HG03039 (cell line): ENCODE results near the gene FGF3.

Source experiments
- ATAC-seq: cut with Tn5 transposase; IDR thresholded peaks from one replicate; pipeline ENCODE4 v1.9.1; 2021; ENCODE audit warnings: mild to moderate bottlenecking, moderate library complexity; ENCODE audit not compliant: unreplicated experiment

The FGF3 gene

GRCh38 chr11:69825037-69825834 is 6.0 kb upstream of the FGF3 start:
- no peak for ATAC-seq

DNA sequence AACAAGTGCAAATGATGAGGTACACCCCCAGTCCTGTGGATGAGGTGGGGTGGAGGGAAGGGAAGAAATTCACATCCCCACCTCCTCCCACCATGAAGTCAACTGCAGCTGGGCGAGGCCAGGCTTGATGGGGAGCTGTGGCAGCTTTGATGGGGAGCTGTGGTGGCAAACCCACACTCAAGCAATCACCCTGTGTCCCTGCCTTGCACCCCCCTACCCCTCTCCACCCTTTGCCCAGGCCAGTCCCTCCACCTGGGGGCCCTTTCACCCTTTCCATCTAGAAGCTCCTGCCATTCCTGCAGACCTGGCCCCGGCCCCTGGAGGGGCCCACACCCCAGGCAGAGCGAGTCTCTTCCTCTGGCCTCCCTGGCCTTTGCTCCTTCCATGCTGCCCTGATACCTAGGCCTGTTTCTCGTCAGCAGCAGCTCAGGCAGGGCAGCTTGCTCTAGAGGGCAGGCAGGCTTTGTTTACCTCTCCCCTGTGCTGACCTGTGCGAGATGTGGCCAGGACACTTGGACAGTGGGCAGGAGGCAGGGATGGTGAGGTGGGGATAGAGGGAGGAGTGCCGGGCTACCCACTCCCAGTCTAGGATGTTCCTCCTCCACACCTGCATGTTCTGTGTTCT is 4.5 kb upstream of the FGF3 start:
- ATAC-seq = no peak

DNA sequence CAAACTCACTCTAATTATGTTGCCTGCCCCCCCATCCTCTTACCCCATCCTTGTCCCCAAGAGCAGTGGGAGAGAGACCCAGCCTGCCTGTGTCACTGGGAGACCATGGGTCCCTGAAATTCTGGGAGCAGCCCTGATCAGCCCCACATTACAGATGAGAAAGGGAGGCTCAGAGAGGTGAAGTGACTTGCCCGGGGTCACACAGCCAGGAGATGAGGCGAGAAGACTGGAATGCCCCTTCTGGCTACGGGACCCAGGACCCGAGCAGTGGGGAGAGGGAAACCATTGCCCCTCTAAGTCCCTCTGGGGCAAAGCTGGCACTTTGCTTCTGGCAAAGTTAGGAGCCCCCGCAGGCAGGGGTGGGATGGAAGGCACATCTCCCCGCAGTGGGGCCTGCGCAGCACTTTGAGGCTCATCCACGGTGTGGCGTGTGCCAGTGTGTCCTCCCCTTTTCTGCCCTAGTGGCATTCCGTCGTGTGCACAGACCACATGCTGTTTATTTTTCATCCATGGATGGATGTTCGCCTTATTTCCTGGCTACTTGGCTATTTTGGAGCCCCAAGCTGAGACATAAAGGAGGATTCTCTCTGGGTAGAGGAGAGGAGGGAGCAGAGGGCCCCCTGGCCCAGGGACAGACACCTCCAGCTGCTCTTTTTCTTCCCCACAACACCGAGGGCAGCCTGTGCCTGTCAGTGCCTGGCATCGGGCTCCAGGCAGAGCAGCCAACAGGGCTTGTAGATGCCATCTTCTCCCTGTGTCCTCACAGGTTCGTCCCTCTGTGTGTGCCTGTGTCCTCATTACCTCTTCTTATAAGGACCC is 3.7 kb upstream of the FGF3 start:
- ATAC-seq = no peak

GRCh38 chr11:69821511-69822040 is 2.4 kb upstream of the FGF3 start:
- ATAC-seq = no peak

GRCh38 chr11:69820441-69820840 is 1.2 kb upstream of the FGF3 start:
- no peak for ATAC-seq

- ATAC-seq = no peak
Observed at GRCh38 chr11:69819541-69820070, 390 bp upstream of the FGF3 start.

GRCh38 chr11:69818231-69818602 is 999 bp downstream of the FGF3 start:
- no peak for ATAC-seq

- ATAC-seq = no peak
Observed at GRCh38 chr11:69817265-69818230, 1.7 kb downstream of the FGF3 start.

DNA sequence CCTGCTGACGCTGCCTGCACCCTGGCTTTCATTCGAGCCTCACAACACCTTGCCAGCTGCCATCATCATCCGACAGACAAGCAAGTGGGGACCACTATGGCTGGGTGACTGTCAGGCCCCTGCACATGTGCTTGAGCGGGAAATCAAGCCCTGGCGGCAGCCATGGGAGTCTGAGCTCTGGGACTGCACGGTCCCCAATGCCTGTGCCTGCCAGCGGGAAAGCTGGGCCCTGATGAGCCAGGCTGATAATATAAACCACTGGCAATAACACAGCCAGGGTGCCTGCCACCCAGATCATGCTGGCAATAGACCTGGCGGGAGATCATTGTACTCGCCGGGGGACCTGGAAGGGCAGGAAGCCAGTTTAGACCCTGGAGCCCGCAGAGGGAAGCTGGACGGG is 2.5 kb downstream of the FGF3 start:
- no peak for ATAC-seq

GRCh38 chr11:69815973-69816372 is 3.2 kb downstream of the FGF3 start:
- ATAC-seq = no peak

DNA sequence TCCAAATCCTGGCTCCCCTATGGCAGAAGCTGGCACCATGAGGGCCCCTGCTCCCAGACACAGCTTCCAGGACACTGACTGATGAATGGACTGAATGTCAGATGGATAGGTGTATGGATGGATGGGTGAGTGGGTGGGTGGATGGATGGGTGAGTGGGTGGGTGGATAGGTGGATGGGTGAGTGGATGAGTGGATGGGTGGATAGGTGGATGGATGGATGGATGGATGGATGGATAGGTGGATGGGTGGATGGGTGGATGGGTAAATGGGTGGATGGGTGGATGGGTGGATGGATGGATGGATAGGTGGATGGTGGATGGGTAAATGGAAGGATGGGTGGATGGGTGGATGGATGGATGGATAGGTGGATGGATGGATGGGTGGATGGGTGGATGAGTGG is 4.3 kb downstream of the FGF3 start:
- no peak for ATAC-seq

DNA sequence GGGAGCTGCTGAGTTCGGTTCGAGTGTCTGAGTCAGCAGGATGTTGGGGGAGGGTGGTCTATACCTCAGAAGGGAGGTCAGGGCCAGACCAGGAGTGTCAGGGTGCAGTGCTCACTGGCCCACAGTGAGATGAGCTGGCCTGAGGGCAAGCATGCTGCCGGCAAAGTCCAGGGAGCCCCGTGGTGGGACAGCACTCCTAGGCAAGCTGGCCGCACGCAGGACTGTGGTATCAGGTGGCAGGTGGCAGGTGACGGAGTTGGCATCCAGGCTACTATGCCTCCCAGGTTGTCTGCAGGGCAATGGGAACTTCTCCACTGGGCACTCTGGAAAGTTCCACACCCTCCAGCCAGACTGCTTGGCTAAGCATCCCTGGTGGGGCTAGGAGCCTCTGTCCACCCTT is 4.8 kb downstream of the FGF3 start:
- no peak for ATAC-seq

DNA sequence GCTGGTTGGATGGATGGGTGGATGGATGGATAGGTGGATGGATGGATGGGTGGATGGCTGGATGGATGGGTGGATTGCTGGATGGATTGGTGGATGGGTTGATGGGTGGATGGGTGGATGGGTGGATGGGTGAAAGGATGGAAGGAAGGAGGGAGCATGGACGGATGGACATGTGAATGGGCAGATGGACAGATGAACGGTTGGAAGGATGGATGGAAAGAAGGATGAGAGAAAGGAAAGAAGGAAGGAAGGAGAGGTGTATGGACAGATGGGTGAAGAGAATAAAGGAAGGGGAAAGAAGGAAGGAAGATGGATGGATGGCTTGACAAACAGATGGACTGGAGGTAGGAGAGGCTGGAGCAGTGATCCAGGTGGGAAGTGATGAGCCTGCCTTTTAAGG is 5.4 kb downstream of the FGF3 start:
- ATAC-seq = no peak

DNA sequence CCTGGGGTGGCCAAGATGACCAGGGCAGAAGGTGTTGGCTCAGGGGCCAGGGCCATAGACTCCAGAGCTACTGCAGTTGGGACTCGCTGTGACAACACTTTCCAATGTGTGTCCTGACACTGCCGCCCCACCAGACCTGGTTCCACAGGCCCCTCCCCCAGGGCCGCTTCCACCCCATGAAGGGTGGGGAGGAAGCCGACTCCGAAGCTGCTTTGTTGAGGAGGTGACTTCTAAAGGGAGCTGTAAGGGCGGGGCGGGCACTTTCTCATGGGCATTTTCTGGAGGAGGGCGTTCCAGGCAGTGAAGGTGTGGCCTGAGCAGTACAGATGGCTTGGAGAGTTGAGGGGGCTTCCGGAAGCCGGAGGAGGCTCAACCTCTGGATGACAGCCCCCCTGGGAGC is 6.3 kb downstream of the FGF3 start:
- no peak for ATAC-seq

DNA sequence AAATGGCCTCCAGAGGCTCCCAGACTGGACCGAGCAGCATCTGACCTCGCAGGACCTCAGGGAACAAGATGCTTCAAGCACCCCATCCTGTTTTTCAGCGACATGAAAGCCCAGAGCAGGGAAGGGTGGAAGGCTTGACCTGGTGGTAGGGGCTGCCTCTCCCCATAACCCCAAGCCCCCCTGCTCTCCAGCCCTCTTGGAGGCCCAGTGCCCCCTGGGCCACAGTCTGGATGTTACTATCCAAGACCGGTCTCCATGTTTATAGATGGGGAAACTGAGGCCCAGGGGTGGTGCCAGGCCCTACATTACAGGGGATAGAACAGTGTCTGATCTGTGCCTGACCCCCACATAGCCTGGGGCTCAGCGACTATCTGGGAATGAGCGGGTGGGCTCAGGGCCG is 7.0 kb downstream of the FGF3 start:
- ATAC-seq = no peak

GRCh38 chr11:69811431-69811830 is 7.8 kb downstream of the FGF3 start:
- no peak for ATAC-seq

DNA sequence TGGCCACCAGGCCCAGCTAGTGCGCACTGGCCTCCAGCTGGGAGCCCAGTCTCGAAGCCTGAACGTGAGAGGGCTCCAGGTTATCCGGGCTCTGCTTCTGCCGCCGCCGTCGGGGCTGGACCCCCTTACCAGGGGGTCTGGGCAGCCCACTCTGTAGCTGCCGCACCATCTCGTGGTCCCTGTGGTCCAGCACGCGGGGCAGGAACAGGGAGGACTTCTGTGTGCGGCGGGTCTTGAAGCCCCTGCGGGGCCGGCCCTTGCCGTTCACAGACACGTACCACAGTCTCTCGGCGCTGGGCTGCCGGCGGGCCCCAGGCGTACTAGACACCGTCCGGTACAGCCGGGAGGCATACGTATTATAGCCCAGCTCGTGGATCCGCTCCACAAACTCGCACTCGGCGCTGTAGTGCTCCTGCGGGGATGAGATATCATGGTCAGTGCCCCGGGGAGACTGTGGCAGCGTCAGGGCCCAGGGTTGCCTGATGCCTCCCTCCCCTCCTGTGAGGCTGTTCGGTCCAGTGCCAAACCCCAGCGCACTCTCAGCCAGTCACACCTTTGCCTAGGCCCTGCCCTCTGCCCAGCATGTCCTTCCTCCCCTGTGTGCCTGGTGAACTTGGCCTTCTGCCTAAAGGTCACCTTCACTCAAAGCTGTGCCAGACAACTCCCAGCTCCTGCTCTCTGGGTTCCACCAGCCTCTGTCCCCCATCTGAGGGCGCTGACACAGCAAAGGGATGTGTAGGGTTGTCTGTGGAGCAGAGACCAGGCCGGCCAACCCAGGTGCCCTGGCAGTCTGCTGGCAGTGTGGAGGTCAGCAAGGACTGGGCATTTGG is 8.7 kb downstream of the FGF3 start:
- no peak for ATAC-seq

- ATAC-seq = no peak
Observed at GRCh38 chr11:69808667-69809086, 10.5 kb downstream of the FGF3 start.

GRCh38 chr11:69807106-69807815 is 12.0 kb downstream of the FGF3 start:
- no peak for ATAC-seq
